WI38 (cell line): ENCODE results near the gene CDK5RAP2.

Experiments used
- H3K4me3 ChIP-seq: 2 replicates; pipeline ENCODE4 v1.5.1; 2011; ENCODE audit warnings: low read depth, mild to moderate bottlenecking, control low read depth, low read length
- CTCF ChIP-seq: IDR thresholded peaks from 2 replicates; pipeline ENCODE4 v1.5.1; 2012; ENCODE audit warnings: low read depth, mild to moderate bottlenecking, control low read depth, low read length

CDK5RAP2 gene

GRCh38 chr9:120386390-120387131, 193.4 kb downstream of the CDK5RAP2 start:
- no peak overlapping the region for H3K4me3 ChIP-seq
- no peak for TF ChIP-seq CTCF

- H3K4me3 ChIP-seq = no peak overlapping the region
- no peak for TF ChIP-seq CTCF
These were observed 194.2 kb downstream of the CDK5RAP2 start for GRCh38 chr9:120385606-120386389.

- TF ChIP-seq CTCF = no peak
- no peak overlapping the region for H3K4me3 ChIP-seq
These were observed 195.1 kb downstream of the CDK5RAP2 start for GRCh38 chr9:120384925-120385272.

- H3K4me3 ChIP-seq = no peak overlapping the region
- no peak for TF ChIP-seq CTCF
These were observed 195.7 kb downstream of the CDK5RAP2 start for GRCh38 chr9:120383999-120384924.

- no peak for TF ChIP-seq CTCF
These were observed 196.4 kb downstream of the CDK5RAP2 start for GRCh38 chr9:120383611-120383998.

GRCh38 chr9:120382453-120382852, 197.5 kb downstream of the CDK5RAP2 start:
- no peak overlapping the region for H3K4me3 ChIP-seq
- no peak for TF ChIP-seq CTCF

More at GRCh38 chr9:120383611-120383998, 196.4 kb downstream of the CDK5RAP2 start:
- H3K4me3 ChIP-seq = no peak overlapping the region
